Measurements from ENCODE around the gene CDK14.
"Not testable (repeated sequence)": the region's sequence is repeated elsewhere in the genome, so short reads cannot be mapped to it uniquely, and the experiment has no call there.

The CDK14 gene

DNA sequence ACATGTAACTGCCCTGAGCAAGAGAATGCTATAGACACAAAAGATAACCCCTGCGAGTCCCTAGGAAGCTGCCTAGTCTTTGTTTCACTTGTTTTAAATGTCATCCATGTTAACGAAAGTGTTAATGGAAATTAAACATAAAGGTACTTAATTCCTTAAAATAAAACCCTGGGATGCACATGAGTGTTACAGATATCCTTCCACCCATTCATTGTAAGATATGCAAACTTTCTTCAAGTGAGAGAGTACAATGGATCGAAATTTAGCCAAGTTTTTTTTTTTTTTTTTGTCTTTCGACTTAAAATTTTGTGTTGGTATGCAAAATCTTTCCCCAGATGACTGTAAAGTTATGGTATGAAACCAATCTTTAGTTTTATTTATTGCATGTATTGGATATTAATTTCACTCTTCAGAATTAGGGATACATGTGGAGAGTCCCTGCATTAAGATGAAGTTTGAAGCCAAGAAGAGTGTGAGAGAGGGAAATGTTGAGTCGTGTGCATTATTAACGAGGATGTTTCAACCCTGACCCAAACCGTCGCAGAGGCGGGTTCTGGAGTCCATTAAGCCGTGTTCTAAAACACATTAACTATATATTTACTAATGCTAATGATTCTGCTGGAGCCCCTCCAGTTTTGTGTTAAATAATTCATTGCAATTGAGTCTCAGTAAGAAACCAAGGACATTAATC is 1.6 kb downstream of the CDK14 start:
- no peak for DNase-seq

DNA sequence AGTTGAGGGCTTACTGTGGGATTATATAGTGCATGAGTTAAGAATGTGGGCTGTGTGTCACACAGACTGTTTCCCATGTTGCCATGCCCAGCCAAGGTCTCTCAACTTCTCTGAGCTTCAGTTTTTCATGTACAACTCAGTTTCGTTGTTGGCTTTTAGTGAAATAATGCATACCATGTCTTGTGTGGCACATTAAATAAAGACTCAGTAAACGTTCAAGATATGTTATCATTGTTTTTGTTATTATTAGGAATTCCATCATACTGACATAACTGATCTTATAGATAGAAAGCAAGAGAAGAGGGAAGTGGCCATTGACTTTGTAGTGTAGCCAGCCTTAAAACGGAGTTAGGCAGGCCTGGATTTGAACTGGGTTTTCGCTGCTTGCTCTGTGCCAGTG is 2.9 kb downstream of the CDK14 start:
- DNase-seq: no peak

DNA sequence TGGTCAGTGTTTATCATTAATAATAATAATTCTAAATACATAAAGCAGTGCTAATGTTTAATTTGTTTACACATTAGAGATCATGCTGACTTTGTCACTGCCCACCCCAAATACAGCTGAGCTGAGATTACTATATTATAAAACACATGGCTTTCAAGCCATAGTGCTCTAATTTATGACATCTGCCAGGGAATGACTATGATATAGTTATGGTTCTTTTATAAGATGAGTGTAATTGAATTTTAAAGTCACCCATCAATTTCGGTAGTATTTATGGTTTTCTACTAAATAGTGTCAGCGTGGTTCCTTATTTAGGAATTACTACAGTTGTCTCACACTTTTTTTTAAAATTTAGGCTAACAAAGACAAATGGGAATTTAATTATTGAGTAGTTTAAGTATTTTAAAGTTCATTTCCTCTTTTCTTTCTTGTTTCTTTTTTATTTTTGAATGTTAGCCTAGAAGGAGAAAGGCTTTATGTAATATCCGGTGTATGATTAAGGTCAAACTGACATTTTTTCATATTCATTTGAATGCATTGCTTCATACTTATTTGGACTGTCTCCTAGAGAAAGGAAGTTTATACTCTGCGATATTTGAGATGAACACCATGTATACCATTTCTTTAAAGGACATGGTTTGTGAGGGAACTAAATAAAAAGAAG is 3.9 kb downstream of the CDK14 start:
- DNase-seq: no peak

DNA sequence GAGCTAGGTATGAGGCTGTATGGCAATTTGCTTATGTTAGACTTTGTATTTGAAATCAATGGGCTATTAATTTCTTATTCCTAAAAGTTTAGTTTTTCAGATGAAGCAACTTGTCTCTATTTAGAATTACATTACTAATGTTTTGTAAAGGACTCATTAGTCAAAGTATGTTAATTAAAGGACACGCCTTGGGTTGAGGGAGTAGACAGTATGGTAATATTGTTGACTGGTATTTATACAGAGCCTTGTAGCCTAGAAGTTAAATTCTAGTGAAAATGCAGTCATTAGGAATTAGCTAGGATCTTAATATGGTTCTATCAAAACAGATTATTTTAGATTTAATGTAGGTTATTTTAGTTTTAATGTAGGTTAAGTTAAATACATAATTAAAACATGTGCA is 6.2 kb downstream of the CDK14 start:
- no peak for DNase-seq

GRCh38 chr7:90603346-90603745 is 7.2 kb downstream of the CDK14 start:
- no peak for DNase-seq

DNA sequence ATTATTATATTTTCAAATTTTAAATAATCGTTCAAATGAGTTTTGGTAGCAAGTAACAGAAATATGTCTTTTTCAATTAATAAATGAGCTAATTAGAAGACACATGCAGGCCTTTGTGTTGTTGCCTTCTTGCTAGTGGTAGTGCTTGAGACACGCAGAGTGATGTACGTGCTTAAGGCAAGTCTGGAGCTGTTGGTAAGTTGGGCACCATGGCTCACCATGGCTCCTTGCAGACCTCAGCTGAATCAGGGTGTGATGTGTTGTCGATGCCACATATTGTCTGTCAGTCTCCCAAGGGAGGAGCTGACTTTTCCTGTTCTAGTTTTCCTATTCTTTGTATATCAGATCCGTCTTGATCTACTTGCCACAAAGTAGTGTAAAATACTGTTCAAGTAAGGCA is 8.3 kb downstream of the CDK14 start:
- no peak for DNase-seq

- DNase-seq: no peak
Measured at GRCh38 chr7:90605055-90605454, 8.9 kb downstream of the CDK14 start.

DNA sequence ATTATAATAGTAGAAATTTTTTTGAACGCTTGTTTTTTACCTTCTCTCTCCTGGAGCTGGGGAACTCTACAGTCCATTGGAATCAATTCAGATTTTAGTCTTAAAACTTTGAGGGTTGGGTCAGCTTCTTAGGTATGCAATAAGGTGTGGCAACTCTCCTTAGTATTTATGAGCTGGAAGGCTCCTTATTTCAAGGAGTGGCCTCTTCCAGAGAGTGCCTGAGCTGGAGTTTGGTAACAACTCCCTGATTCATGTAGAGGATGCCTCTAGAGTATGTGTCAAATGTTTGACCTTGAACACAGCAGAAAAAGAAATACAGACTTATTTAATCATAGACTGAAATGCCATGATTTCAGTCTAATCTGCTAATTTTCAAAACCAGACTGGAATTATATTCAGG is 11.1 kb downstream of the CDK14 start:
- DNase-seq: no peak

- no peak for DNase-seq
Measured at GRCh38 chr7:90610105-90610504, 14.0 kb downstream of the CDK14 start.

DNA sequence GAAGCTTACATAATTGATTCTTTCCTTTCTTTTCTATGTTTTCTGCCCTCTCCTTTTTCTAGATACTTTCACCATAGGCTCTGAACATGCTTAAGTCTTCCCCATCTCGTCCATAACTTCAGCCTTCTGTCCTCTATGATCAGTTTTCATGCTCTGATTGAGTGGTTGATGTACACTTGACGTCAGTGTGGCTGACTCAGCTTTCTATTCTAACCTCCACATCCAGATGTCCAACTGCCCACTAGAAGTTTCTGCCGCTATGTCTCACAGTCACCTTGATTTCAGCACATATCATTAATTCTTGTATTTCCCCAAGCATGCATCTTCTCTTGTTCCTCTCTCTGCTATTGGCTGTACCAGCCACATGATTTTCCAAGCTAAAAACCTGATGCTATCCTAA is 15.0 kb downstream of the CDK14 start:
- DNase-seq: no peak

- no peak for DNase-seq
Measured at GRCh38 chr7:90613088-90613498, 17.0 kb downstream of the CDK14 start.

- no peak for DNase-seq
Measured at GRCh38 chr7:90617442-90617841, 21.3 kb downstream of the CDK14 start.

GRCh38 chr7:90618876-90619275 is 22.8 kb downstream of the CDK14 start:
- DNase-seq: no peak

DNA sequence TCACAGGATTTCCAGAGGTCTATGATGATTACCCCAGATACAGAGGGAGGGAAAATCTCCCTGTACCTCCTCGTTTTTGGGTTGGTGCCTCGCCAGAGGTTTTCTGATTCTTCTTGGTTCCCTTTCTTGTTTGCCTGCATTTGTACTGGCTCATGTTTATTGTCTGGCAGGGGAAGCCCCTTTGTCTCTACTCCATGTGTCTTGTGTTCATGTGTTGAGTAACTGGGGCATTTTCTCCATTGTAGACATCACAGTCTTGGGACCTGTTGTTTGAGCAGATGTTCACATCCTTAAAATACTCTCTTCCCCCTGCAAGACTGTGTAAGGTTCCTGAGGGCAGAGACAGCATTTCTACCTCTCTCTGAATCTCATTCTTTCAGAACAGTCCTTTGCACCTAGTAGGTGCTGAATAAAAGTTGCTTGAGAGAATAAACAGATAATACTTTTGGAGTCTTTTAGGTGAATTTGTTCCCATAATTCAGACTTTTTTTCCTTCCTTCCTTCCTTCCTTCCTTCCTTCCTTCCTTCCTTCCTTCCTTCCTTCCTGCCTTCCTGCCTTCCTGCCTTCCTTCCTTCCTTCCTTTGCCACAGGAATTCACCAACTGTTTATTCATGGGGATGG is 25.1 kb downstream of the CDK14 start:
- no peak for DNase-seq

DNA sequence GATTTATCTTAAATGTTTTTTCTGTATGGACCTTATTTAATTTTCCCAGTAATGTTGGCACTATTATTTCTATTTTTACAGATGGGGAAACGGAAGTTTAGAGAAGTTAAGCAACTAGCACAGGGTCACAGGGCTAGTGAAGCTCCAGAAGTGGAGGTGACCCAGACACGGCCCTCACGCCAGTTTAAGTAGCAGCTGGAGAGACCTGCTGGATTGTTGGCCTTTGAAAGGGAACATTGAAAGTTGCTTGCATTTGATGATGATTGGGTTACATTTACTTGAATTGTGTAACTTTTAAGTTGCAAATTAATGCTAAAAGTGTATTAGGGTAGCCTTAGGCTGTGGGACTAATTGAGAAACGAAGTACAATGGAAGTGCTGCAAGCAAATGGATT is 25.6 kb downstream of the CDK14 start:
- no peak for DNase-seq

DNA sequence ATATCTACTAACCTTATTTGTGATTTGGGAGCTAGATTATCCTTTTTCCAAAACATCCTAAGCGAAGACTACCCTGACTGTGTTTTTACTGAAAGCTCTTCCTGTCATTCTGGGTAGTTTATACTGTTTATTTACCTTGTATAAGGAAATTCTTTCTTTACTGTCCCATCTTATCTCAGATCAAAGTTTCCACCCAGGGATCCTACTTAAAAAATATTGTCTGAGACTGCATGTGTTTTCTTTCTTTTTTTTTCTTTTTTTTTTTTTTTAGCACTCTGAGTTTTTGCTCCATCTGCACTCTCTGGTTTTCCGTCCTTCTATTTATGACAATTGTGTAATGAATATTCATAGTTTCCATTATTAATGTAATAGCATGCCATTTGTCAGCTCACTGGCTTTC is 26.5 kb downstream of the CDK14 start:
- no peak for DNase-seq

DNA sequence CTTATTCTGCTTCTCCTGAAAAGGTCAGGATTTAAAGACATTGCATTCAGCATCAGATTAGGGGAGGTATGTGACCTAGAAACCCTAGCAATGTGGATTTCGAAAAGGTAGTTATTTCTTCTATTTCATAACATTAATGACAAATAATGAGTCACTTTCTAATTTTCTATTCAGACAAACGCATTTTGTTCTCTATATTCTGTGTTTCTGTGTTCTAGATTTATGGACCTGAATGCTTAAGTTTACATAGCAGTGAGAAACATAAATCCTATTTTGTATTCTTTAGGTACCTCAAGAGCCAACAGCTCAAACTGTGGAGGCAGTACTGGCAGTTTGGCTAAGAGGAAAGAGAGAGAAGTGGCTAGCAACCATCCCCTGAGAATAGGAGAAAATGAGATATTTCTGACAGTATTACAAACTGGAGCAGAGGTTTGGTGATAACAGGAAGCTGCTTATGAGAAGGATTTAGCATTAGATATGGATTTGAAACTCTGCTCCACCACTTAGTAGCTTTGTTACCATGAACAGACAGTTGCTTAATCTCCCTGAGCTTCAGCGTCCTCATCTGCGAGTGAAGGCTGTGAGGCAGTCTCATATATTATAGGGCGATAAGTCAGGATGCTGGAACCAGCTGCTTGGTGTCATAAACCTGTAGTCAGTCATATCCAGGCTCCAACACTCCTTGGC is 28.2 kb downstream of the CDK14 start:
- DNase-seq: no peak

DNA sequence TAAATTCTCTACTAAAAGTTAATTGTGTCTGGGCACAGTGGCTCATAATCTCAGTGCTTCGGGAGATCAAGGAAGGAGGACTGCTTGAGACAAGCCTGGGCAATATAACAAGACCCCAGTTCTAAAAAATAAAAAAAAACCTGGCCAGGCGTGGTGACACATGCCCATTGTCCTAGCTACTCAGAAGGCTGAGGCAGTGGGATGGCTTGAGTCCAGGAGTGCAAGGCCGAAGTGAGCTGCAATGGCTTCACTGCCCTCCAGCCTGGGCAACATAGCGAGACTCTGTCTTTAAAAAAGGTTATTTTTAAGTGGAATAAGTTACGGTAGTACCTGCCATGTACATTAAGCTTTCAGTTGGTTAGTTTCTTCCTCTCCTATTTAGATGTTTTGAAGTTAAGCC is 28.9 kb downstream of the CDK14 start:
- DNase-seq: no peak

DNA sequence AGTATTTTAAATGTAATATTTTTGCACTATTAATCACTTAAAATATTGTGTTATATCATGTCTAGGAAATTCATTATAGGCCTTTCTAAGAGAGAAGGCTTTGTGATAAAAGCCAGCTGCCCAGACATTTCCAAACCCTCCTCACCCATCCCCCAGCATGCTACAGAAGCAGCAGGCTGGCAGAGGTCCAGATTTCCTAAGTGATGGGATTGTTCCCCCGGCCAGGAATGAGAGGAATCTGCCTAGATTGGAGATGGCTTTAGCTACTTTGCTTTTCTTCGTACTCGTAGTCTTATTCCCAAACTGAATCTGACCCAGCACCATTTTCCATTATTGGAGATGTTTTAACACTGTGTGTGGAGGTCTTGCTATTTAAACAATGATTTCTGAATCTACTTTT is 29.4 kb downstream of the CDK14 start:
- no peak for DNase-seq

DNA sequence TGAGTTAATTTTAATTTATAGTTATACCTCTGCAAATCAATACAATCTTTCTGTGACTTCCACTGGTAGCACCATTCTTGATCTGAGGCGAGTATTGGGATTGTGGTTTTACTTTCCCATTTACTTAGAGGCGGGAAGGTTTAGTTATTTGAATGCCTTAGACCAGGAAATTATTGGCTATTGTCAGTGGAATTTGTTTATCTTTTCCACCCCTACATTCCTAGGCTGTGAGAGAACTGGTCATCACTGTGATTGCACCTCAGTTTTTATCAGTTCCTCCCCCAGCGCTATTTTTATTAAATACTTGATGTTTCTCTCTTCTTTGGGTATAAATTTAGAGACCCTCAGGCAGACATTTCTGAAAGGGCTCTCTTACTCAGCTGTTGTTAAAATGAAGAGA is 29.9 kb downstream of the CDK14 start:
- no peak for DNase-seq

DNA sequence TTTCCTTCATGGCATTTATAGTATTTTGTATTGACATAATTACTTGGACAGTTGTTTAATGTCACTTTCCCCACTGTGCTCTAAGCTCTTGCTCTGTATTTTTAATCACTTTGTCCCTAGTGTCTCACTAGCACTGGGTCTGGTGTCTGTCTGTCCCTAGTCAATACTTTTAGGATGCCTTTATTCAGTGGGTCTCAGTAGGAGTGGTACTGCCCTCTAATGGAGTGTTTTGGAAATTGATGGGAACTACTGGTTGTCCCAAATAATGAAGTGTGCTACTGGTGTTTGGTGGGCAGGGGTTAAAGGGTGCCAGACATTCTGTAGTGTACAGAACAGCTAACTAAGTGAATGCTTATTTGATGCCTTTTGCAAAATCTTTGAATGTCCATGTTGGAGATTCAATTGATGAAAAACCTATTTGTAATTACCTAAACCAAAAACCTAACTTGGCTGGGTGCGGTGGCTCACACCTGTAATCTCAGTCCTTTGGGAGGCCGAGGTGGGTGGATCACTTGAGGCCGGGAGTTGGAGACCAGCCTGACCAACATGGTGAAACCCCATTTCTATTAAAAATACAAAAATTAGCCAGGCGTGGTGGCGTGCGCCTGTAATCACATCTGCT is 33.3 kb downstream of the CDK14 start:
- DNase-seq: peak; percentile 5

DNA sequence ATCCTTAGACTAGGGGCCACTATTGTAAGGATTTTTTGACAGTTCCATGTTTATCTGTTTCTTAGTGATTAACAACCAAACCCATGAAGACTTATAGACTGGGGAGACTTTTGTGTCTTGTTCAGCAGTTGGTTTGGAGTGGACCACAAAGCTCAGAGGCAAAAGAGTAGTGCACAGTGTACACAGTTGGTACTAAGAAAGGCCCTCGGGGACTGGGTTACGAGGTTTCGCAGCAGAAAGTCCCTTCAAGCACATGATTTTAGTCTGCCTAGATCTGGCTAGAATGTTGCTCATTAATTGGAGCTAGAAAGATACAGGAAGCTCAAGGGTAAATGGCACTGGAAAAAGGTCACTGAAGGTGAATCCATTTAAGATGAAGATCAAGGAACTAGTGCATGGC is 35.4 kb downstream of the CDK14 start:
- DNase-seq: no peak

GRCh38 chr7:90639683-90640082 is 43.6 kb downstream of the CDK14 start:
- not testable (repeated sequence) for DNase-seq

DNA sequence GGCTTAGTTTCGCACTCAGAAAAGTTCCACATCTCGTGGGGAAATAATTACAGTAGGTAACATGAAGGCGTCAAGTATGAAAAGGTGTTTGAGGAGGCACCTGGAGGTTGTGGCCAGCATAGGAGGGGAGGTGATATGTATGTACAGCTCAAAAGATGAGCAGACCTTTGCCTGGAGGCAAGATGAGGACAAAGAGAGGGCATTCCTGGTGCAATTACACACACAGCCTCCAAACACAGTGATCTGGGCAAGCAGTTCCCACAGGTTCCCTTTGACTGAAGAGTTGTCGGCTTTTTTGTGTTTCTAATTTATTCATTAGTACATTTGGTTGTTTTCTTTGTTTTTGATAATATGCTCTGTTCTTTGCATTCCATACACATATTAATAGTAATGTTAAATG is 46.9 kb downstream of the CDK14 start:
- no peak for DNase-seq
